ENCODE results near the gene CAMK2A. TPM values are rescaled to one million over a fixed set of nuclear protein-coding genes. Genes with fewer than 3 reads are reported as not detected.

The CAMK2A gene
- total RNA-seq, 1 experiment from 2014 or later = 0.33 TPM

- Histone ChIP-seq H3K14ac (ENCODE audit: insufficient read depth, low read length) (no peak overlapping the region), H3K56ac (ENCODE audit: insufficient read length, low read depth, low read length) (no peak overlapping the region), H3K27ac (ENCODE audit: insufficient read length, low read depth, low read length) (no peak overlapping the region), H2AK5ac (ENCODE audit: insufficient read length, low read length) (no peak overlapping the region), H2BK12ac (ENCODE audit: insufficient read length, low read depth, low read length) (no peak overlapping the region), H3K9me3 (ENCODE audit: control insufficient read depth, low read depth, low read length) (no peaks in the 10 kb centered on the region), H2BK120ac (ENCODE audit: low read depth, low read length, poor library complexity, severe bottlenecking) (no peak overlapping the region), H4K5ac (ENCODE audit: insufficient read length, low read depth, low read length) (no peak overlapping the region), H2AFZ (ENCODE audit: low read length) (no peak overlapping the region), H3K4ac (ENCODE audit: low read depth, low read length) (no peak overlapping the region), H3K79me1 (ENCODE audit: insufficient read depth, low read depth, low read length, poor library complexity, severe bottlenecking) (no peaks in the 10 kb centered on the region), H4K8ac (replicated peaks; ENCODE audit: insufficient read length, low read depth, low read length) (no peak overlapping the region), H4K20me1 (ENCODE audit: control insufficient read depth, insufficient read depth, insufficient read length) (no peaks in the 10 kb centered on the region), H3K18ac (ENCODE audit: insufficient read length, low read depth, low read length) (no peak overlapping the region), H2BK20ac (ENCODE audit: low read depth, low read length, poor library complexity, severe bottlenecking) (no peak overlapping the region), H3K23ac (ENCODE audit: insufficient read length, low read depth, low read length) (no peak overlapping the region), H3K79me2 (ENCODE audit: insufficient read depth, low read length) (no peaks in the 10 kb centered on the region), H4K91ac (ENCODE audit: insufficient read length, low read depth, low read length) (no peak overlapping the region), H2BK5ac (ENCODE audit: insufficient read length, low read length) (no peak overlapping the region), H2BK15ac (ENCODE audit: low read depth, low read length) (no peak overlapping the region), H3K4me2 (ENCODE audit: insufficient read depth, insufficient read length, low read length) (no peak overlapping the region), H3K27me3 (ENCODE audit: insufficient read depth, low read length) (no peaks in the 10 kb centered on the region), H3T11ph (ENCODE audit: low read length) (no peak overlapping the region), H3K23me2 (ENCODE audit: insufficient read length, low read depth, low read length, poor library complexity, severe bottlenecking) (peaks cover 3% of the 10 kb centered on the region), H3K9ac (ENCODE audit: extremely low read depth, insufficient read length, low read length) (no peak overlapping the region), H3K4me1 (ENCODE audit: insufficient read depth, low read length) (peaks cover 5% of the 10 kb centered on the region; the same call in 1 of the 2 replicates)
- WGBS (ENCODE audit: extremely low coverage, insufficient read length, low lambda C conversion rate) = no CpG with 5 or more reads among the region's 11 CpGs
- TF ChIP-seq CTCF (conservative IDR thresholded peaks at IDR 0.05) = no peak
- no peak overlapping the region for H3K27ac Mint-ChIP-seq
- no peak for DNase-seq
- no peaks in the 10 kb centered on the region for H3K36me3 Mint-ChIP-seq (ENCODE audit: insufficient read depth in 1 of 3, low read depth in 3 of 3)
- H3K27me3 Mint-ChIP-seq (ENCODE audit: low read depth) = peaks cover 5% of the 10 kb centered on the region
- H3K4me1 Mint-ChIP-seq = peaks cover 35 to 42% of the 10 kb centered on the region in 2 experiments
- H3K9me3 Mint-ChIP-seq = no peaks in the 10 kb centered on the region
- no peak overlapping the region for H3K4me3 Mint-ChIP-seq
Measured at GRCh38 chr5:150307617-150308426, 18.2 kb upstream of the CAMK2A start.

All from H9 (cell line).